HTERT RPE-1 (cell line): ENCODE measurements around the gene LTN1.
"Not testable (repeated sequence)": the region's sequence is repeated elsewhere in the genome, so short reads cannot be mapped to it uniquely, and the experiment has no call there.

Experiments used
- in situ Hi-C: fragments of 300-500 bp; cut with MboI; formaldehyde crosslinking; loops from 4 replicates; pipeline ENCODE4 v1.14.3; 2020; ENCODE audit warnings: low sequenced_read_pairs

The LTN1 gene

GRCh38 chr21:28991861-28992525 lies 684 bp downstream of the LTN1 start:
- in situ Hi-C loops, result no loop called here

- in situ Hi-C loops, result not testable (repeated sequence)
Measured at GRCh38 chr21:28988146-28988545, 4.5 kb downstream of the LTN1 start.

GRCh38 chr21:28986677-28987076 lies 6.0 kb downstream of the LTN1 start:
- in situ Hi-C loops, result no loop called here

GRCh38 chr21:28982637-28983036 lies 10.0 kb downstream of the LTN1 start:
- in situ Hi-C loops, result no loop called here

GRCh38 chr21:28979092-28979491 lies 13.6 kb downstream of the LTN1 start:
- in situ Hi-C loops, result no loop called here

- in situ Hi-C loops, result no loop called here
Measured at GRCh38 chr21:28975397-28975796, 17.3 kb downstream of the LTN1 start.

- in situ Hi-C loops, result no loop called here
Measured at GRCh38 chr21:28974531-28975227, 18.0 kb downstream of the LTN1 start.

- in situ Hi-C loops, result no loop called here
Measured at GRCh38 chr21:28972398-28972797, 20.3 kb downstream of the LTN1 start.

- in situ Hi-C loops, result no loop called here
Measured at GRCh38 chr21:28971171-28971570, 21.5 kb downstream of the LTN1 start.

- in situ Hi-C loops, result no loop called here
Measured at GRCh38 chr21:28963831-28964230, 28.8 kb downstream of the LTN1 start.

- in situ Hi-C loops, result no loop called here
Measured at GRCh38 chr21:28962465-28962864, 30.2 kb downstream of the LTN1 start.

GRCh38 chr21:28961927-28962326 lies 30.8 kb downstream of the LTN1 start:
- in situ Hi-C loops, result no loop called here

GRCh38 chr21:28960245-28960644 lies 32.4 kb downstream of the LTN1 start:
- in situ Hi-C loops, result no loop called here

- in situ Hi-C loops, result no loop called here
Measured at GRCh38 chr21:28959367-28960099, 33.1 kb downstream of the LTN1 start.

GRCh38 chr21:28953247-28953646 lies 39.4 kb downstream of the LTN1 start:
- in situ Hi-C loops, result no loop called here

GRCh38 chr21:28952686-28953085 lies 40.0 kb downstream of the LTN1 start:
- in situ Hi-C loops, result no loop called here

- in situ Hi-C loops, result no loop called here
Measured at GRCh38 chr21:28949318-28949717, 43.4 kb downstream of the LTN1 start.

GRCh38 chr21:28944296-28944695 lies 48.4 kb downstream of the LTN1 start:
- in situ Hi-C loops, result no loop called here

GRCh38 chr21:28943631-28944030 lies 49.0 kb downstream of the LTN1 start:
- in situ Hi-C loops, result no loop called here

GRCh38 chr21:28938726-28939125 lies 54.0 kb downstream of the LTN1 start:
- in situ Hi-C loops, result no loop called here

- in situ Hi-C loops, result no loop called here
Measured at GRCh38 chr21:28937737-28938136, 54.9 kb downstream of the LTN1 start.

GRCh38 chr21:28936721-28937120 lies 56.0 kb downstream of the LTN1 start:
- in situ Hi-C loops, result no loop called here
